ENCODE results near the gene IGSF1. TPM values are rescaled to one million over a fixed set of nuclear protein-coding genes. Genes with fewer than 3 reads are reported as not detected.

The IGSF1 gene
- total and polyA plus RNA-seq, 2 donors from 2014 or later, result 1.4 to 2.0 TPM

GRCh38 chrX:131302701-131303100, 13.6 kb upstream of the IGSF1 start:
- no peaks in the 10 kb centered on the region for H3K36me3 ChIP-seq (ENCODE audit: control insufficient read depth in 2 of 3, insufficient read depth in 3 of 3, low read length in 3 of 3)
- no peak overlapping the region for H3K27ac ChIP-seq (ENCODE audit: low read depth in 2 of 2, low read length in 2 of 2)
- no peak overlapping the region for H3K4me3 ChIP-seq (ENCODE audit: low read length in 3 of 3)
- H3K9me3 ChIP-seq (ENCODE audit: control insufficient read depth in 2 of 3, insufficient read depth in 1 of 3, low read length in 3 of 3), result no peaks in the 10 kb centered on the region
- H3K4me1 ChIP-seq (ENCODE audit: control insufficient read depth in 2 of 3, insufficient read depth in 2 of 3, low read depth in 1 of 3, low read length in 3 of 3), result no peaks in the 10 kb centered on the region
- peaks cover 5% of the 10 kb centered on the region for H3K27me3 ChIP-seq (ENCODE audit: control insufficient read depth, insufficient read depth, low read length)
- DNase-seq (no peak), FAIRE-seq (no peak)
- no peak for TF ChIP-seq CTCF (IDR thresholded peaks at IDR 0.05; ENCODE audit: borderline replicate concordance, extremely low read depth, insufficient read depth)
- no peak overlapping the region for H3K9ac ChIP-seq (ENCODE audit: low read length in 3 of 3)
- intact Hi-C loops (cut with DNase I), result no loop called here

GRCh38 chrX:131301155-131301554, 12.0 kb upstream of the IGSF1 start:
- Histone ChIP-seq H3K9ac (ENCODE audit: low read length in 3 of 3) (no peak overlapping the region), H3K9me3 (ENCODE audit: control insufficient read depth in 2 of 3, insufficient read depth in 1 of 3, low read length in 3 of 3) (no peaks in the 10 kb centered on the region), H3K4me1 (ENCODE audit: control insufficient read depth in 2 of 3, insufficient read depth in 2 of 3, low read depth in 1 of 3, low read length in 3 of 3) (no peaks in the 10 kb centered on the region), H3K27ac (ENCODE audit: low read depth in 2 of 2, low read length in 2 of 2) (no peak overlapping the region), H3K4me3 (ENCODE audit: low read length in 3 of 3) (no peak overlapping the region), H3K36me3 (ENCODE audit: control insufficient read depth in 2 of 3, insufficient read depth in 3 of 3, low read length in 3 of 3) (no peaks in the 10 kb centered on the region), H3K27me3 (ENCODE audit: control insufficient read depth, insufficient read depth, low read length) (peaks cover 6% of the 10 kb centered on the region)
- FAIRE-seq (no peak), DNase-seq (no peak)
- intact Hi-C loops (cut with DNase I), result no loop called here
- TF ChIP-seq CTCF (IDR thresholded peaks at IDR 0.05; ENCODE audit: borderline replicate concordance, extremely low read depth, insufficient read depth), result no peak

GRCh38 chrX:131298846-131299245, 9.7 kb upstream of the IGSF1 start:
- H3K9ac ChIP-seq (ENCODE audit: low read length in 3 of 3), result no peak overlapping the region
- no peaks in the 10 kb centered on the region for H3K4me1 ChIP-seq (ENCODE audit: control insufficient read depth in 2 of 3, insufficient read depth in 2 of 3, low read depth in 1 of 3, low read length in 3 of 3)
- no peak overlapping the region for H3K27ac ChIP-seq (ENCODE audit: low read depth in 2 of 2, low read length in 2 of 2)
- DNase-seq (no peak), FAIRE-seq (no peak)
- no peak for TF ChIP-seq CTCF (IDR thresholded peaks at IDR 0.05; ENCODE audit: borderline replicate concordance, extremely low read depth, insufficient read depth)
- H3K27me3 ChIP-seq (ENCODE audit: control insufficient read depth, insufficient read depth, low read length), result peaks cover 6% of the 10 kb centered on the region
- intact Hi-C loops (cut with DNase I), result no loop called here
- no peaks in the 10 kb centered on the region for H3K9me3 ChIP-seq (ENCODE audit: control insufficient read depth in 2 of 3, insufficient read depth in 1 of 3, low read length in 3 of 3)
- H3K36me3 ChIP-seq (ENCODE audit: control insufficient read depth in 2 of 3, insufficient read depth in 3 of 3, low read length in 3 of 3), result no peaks in the 10 kb centered on the region
- H3K4me3 ChIP-seq (ENCODE audit: low read length in 3 of 3), result no peak overlapping the region

- Histone ChIP-seq H3K9ac (ENCODE audit: low read length in 3 of 3) (no peak overlapping the region), H3K9me3 (ENCODE audit: control insufficient read depth in 2 of 3, insufficient read depth in 1 of 3, low read length in 3 of 3) (no peaks in the 10 kb centered on the region), H3K4me1 (ENCODE audit: control insufficient read depth in 2 of 3, insufficient read depth in 2 of 3, low read depth in 1 of 3, low read length in 3 of 3) (no peaks in the 10 kb centered on the region), H3K4me3 (ENCODE audit: low read length in 3 of 3) (no peak overlapping the region), H3K36me3 (ENCODE audit: control insufficient read depth in 2 of 3, insufficient read depth in 3 of 3, low read length in 3 of 3) (no peaks in the 10 kb centered on the region), H3K27ac (ENCODE audit: low read depth in 2 of 2, low read length in 2 of 2) (no peak overlapping the region), H3K27me3 (ENCODE audit: control insufficient read depth, insufficient read depth, low read length) (peaks cover 6% of the 10 kb centered on the region)
- FAIRE-seq (no peak), DNase-seq (no peak)
- TF ChIP-seq CTCF (IDR thresholded peaks at IDR 0.05; ENCODE audit: borderline replicate concordance, extremely low read depth, insufficient read depth), result no peak
- intact Hi-C loops (cut with DNase I), result no loop called here
These were observed 8.9 kb upstream of the IGSF1 start for GRCh38 chrX:131298036-131298435.
